ENCODE data around the gene TSR2. TPM values are rescaled to one million over a fixed set of nuclear protein-coding genes. Genes with fewer than 3 reads are reported as not detected.

Gene TSR2
- total RNA-seq, 1 experiment from 2014 or later = 27.9 TPM

DNA sequence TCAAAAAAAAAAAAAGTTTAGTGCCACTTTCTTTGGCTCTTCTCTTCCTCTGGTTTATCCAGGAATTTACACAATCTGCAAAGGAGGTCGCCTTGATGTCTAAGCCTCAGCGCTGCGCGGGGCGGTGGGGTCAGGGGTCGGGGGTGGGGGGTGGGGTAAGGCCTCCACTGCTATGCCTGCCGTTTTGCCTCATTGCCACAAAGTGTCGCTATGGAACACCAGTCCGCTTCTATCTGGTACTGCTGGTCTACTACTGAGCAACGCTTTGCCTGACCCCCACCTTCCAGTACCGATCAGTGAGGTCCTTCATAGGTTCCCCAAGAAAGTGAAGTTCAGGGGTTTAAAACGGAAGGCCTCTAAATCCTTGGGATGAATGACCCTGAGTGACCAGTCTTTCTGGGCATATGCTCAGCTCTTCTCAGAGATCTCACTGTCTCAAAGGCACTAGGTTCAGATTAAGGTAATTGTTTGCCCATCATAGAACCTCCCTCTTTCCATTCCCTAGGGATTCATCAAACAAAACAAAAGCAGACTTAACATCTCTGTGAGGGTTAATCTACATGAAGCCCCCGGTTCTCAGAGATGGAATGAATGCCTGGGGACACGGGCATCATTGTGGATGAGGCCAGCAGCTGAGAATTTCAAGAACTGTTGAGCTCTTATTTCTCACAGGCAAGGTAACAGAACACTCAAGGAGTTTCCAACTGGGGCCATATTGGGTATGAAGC lies 16.9 kb upstream of the TSR2 start:
- no peaks in the 10 kb centered on the region for H4K20me1 ChIP-seq (ENCODE audit: insufficient read depth)
- intact Hi-C loops (cut with micrococcal nuclease) = no loop called here
- no peak overlapping the region for H2AFZ ChIP-seq (ENCODE audit: low read depth, low read length, poor library complexity, severe bottlenecking)
- ATAC-seq (no peak), DNase-seq (ENCODE audit: low read depth, low spot score) (no peak)
- H3K9me3 ChIP-seq (ENCODE audit: control insufficient read depth in 1 of 2, insufficient read depth in 1 of 2, low read depth in 1 of 2, low read length in 2 of 2) = no peaks in the 10 kb centered on the region
- ChIA-PET RAD21 (ENCODE audit: low non-redundant PET in 1 of 2, low total read pairs in 2 of 2, uncharacterized antibody in 2 of 2, unreplicated experiment in 2 of 2) (no interaction called here), POLR2A (interaction anchor here (0.6 kb wide), 1 partner anchor 106 kb away, joined by 4 read pairs; no protein-coding TSS in a partner anchor), CTCF (no interaction called here)
- H3K4me1 ChIP-seq (ENCODE audit: control insufficient read depth in 1 of 2, insufficient read depth in 2 of 2, low read length in 2 of 2) = no peaks in the 10 kb centered on the region
- H3K4me2 ChIP-seq (ENCODE audit: low read length) = no peak overlapping the region
- H3K9me2 ChIP-seq (ENCODE audit: insufficient read depth) = no peaks in the 10 kb centered on the region
- no peaks in the 10 kb centered on the region for H3K79me2 ChIP-seq (ENCODE audit: insufficient read depth, low read length)
- no peaks in the 10 kb centered on the region for H3K36me3 ChIP-seq (ENCODE audit: control insufficient read depth in 1 of 2, insufficient read depth in 2 of 2, low read length in 2 of 2)
- no peaks in the 10 kb centered on the region for H3K27me3 ChIP-seq (ENCODE audit: insufficient read depth, low read length)
- BruUV-seq (replicated peaks) = no TSS peak
- no peak overlapping the region for H3K27ac ChIP-seq (ENCODE audit: low read depth, low read length)
- no peak overlapping the region for H3K4me3 ChIP-seq (replicated peaks in 1 of 2; ENCODE audit: low read depth in 1 of 2, low read length in 2 of 2)
- H3K9ac ChIP-seq (ENCODE audit: low read length) = no peak overlapping the region
- TF ChIP-seq, protein P1, sequence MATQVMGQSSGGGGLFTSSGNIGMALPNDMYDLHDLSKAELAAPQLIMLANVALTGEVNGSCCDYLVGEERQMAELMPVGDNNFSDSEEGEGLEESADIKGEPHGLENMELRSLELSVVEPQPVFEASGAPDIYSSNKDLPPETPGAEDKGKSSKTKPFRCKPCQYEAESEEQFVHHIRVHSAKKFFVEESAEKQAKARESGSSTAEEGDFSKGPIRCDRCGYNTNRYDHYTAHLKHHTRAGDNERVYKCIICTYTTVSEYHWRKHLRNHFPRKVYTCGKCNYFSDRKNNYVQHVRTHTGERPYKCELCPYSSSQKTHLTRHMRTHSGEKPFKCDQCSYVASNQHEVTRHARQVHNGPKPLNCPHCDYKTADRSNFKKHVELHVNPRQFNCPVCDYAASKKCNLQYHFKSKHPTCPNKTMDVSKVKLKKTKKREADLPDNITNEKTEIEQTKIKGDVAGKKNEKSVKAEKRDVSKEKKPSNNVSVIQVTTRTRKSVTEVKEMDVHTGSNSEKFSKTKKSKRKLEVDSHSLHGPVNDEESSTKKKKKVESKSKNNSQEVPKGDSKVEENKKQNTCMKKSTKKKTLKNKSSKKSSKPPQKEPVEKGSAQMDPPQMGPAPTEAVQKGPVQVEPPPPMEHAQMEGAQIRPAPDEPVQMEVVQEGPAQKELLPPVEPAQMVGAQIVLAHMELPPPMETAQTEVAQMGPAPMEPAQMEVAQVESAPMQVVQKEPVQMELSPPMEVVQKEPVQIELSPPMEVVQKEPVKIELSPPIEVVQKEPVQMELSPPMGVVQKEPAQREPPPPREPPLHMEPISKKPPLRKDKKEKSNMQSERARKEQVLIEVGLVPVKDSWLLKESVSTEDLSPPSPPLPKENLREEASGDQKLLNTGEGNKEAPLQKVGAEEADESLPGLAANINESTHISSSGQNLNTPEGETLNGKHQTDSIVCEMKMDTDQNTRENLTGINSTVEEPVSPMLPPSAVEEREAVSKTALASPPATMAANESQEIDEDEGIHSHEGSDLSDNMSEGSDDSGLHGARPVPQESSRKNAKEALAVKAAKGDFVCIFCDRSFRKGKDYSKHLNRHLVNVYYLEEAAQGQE (IDR thresholded peaks at IDR 0.05; ENCODE audit: low read depth) = no peak
- TF ChIP-seq RAD21 (IDR thresholded peaks at IDR 0.05; ENCODE audit: low read depth) (no peak; the same call in 1 of the 2 replicates), ZNF274 (IDR thresholded peaks at IDR 0.05; ENCODE audit: low read depth, low read length) (no peak), SRF (IDR thresholded peaks at IDR 0.05; ENCODE audit: low read depth) (no peak)
- TF ChIP-seq, protein P2, sequence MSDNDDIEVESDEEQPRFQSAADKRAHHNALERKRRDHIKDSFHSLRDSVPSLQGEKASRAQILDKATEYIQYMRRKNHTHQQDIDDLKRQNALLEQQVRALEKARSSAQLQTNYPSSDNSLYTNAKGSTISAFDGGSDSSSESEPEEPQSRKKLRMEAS (IDR thresholded peaks at IDR 0.05) = no peak
- TF ChIP-seq, protein P3, sequence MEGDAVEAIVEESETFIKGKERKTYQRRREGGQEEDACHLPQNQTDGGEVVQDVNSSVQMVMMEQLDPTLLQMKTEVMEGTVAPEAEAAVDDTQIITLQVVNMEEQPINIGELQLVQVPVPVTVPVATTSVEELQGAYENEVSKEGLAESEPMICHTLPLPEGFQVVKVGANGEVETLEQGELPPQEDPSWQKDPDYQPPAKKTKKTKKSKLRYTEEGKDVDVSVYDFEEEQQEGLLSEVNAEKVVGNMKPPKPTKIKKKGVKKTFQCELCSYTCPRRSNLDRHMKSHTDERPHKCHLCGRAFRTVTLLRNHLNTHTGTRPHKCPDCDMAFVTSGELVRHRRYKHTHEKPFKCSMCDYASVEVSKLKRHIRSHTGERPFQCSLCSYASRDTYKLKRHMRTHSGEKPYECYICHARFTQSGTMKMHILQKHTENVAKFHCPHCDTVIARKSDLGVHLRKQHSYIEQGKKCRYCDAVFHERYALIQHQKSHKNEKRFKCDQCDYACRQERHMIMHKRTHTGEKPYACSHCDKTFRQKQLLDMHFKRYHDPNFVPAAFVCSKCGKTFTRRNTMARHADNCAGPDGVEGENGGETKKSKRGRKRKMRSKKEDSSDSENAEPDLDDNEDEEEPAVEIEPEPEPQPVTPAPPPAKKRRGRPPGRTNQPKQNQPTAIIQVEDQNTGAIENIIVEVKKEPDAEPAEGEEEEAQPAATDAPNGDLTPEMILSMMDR (IDR thresholded peaks at IDR 0.05 in 2 of 3, conservative IDR thresholded peaks at IDR 0.05 in 1 of 3; ENCODE audit: borderline replicate concordance in 1 of 3, insufficient read depth in 1 of 3, low read depth in 2 of 3, low read length in 2 of 3) = no peak

Data from HCT116 (cell line).